Measurements from ENCODE around the gene FANCM.

DNA sequence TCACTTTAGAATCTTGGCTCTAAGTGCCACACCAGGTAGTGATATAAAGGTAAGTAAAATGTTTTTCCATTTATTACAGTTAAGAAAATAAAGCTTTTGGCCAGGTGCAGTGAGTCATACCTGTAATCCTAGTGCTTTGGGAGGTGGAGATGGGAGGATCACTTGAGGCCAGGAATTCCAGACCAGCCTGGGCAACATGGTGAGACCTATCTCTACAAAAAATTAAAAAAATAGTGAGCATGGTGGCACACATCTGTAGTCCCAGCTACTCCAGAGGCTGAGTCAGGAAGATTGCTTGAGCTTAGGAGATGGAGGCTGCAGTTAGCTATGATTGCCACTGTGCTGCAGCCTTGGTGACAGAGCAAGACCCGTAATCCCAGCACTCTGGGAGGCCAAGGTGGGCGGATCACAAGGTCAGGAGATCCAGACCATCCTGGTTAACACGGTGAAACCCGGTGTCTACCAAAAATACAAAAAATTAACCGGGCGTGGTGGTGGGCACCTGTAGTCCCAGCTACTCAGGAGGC lies 5.0 kb downstream of the FANCM start:
- TF ChIP-seq ELF4 (IDR thresholded peaks at IDR 0.05), result no peak
- no peak for TF ChIP-seq FOXK2 (IDR thresholded peaks at IDR 0.05)
- no peak for TF ChIP-seq FOXA1 (IDR thresholded peaks at IDR 0.05)
- TF ChIP-seq BHLHE40 (IDR thresholded peaks at IDR 0.05; ENCODE audit: borderline replicate concordance), result no peak
- no peak for TF ChIP-seq FOXM1 (IDR thresholded peaks at IDR 0.05; ENCODE audit: borderline replicate concordance)
- TF ChIP-seq SP1 (IDR thresholded peaks at IDR 0.05), result no peak
- no peak for TF ChIP-seq SUZ12 (IDR thresholded peaks at IDR 0.05)
